Measurements from ENCODE around the gene CLBA1. TPM values are rescaled to one million over a fixed set of nuclear protein-coding genes. Genes with fewer than 3 reads are reported as not detected.
A peak's percentile ranks its signal among the peaks of the same experiment; 100 is the strongest.

CLBA1 gene
- total and polyA plus RNA-seq, 8 donors, result 4.7 to 32.5 (median 7.2) TPM

GRCh38 chr14:105022276-105022670 is 36.7 kb downstream of the CLBA1 start:
- TF ChIP-seq CTCF (IDR thresholded peaks at IDR 0.05), result no peak
- ATAC-seq (no peak), DNase-seq (no peak), FAIRE-seq (no peak)
- no peaks in the 10 kb centered on the region for H3K36me3 ChIP-seq
- WGBS, 2 donors, result 44 to 50% methylated on average over 2 of the region's 2 CpGs
- intact Hi-C loops (cut with DNase I), result no loop called here
- H3K27ac ChIP-seq, result no peak overlapping the region
- H3K9me3 ChIP-seq, result no peaks in the 10 kb centered on the region
- H3K27me3 ChIP-seq, result no peaks in the 10 kb centered on the region
- peaks cover 0 to 14% (median 7%) of the 10 kb centered on the region in 3 donors for H3K4me1 ChIP-seq
- H3K4me3 ChIP-seq, result peak overlapping the region in 3 of 4 donors; percentile 43 to 79 (median 47)

DNA sequence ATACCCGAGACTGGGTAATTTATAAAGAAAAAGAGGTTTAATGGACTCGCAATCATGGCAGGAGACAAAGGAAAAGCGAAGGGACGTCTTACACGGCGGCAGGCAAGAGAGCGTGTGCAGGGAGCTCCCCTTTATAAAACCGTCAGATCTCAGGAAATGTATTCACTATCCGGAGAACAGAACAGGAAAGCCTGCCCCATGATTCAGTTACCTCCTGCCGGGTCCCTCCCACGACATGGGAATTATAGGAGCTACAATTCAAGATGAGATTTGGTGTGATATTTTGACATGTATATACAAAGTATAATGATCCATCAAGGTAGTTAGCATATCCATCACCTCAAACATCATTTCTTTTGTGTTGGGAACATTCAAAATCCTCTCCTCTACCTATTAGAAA is 37.6 kb downstream of the CLBA1 start:
- no peak for TF ChIP-seq CTCF (IDR thresholded peaks at IDR 0.05)
- FAIRE-seq (no peak), ATAC-seq (no peak), DNase-seq (no peak)
- H3K4me1 ChIP-seq, result peaks cover 0 to 14% (median 7%) of the 10 kb centered on the region in 3 donors
- H3K4me3 ChIP-seq, result no peak overlapping the region
- intact Hi-C loops (cut with DNase I), result no loop called here
- H3K36me3 ChIP-seq, result no peaks in the 10 kb centered on the region
- H3K9me3 ChIP-seq, result no peaks in the 10 kb centered on the region
- H3K27ac ChIP-seq, result no peak overlapping the region
- H3K27me3 ChIP-seq, result no peaks in the 10 kb centered on the region
- WGBS, 2 donors, result 83 to 87% methylated on average over 11 of the region's 11 CpGs

GRCh38 chr14:105023791-105024480 is 38.3 kb downstream of the CLBA1 start:
- Histone ChIP-seq H3K4me3 (no peak overlapping the region), H3K36me3 (no peaks in the 10 kb centered on the region), H3K27ac (no peak overlapping the region), H3K27me3 (no peaks in the 10 kb centered on the region), H3K4me1 (peaks cover 0 to 14% (median 7%) of the 10 kb centered on the region in 3 donors), H3K9me3 (no peaks in the 10 kb centered on the region)
- intact Hi-C loops (cut with DNase I), result no loop called here
- WGBS, 2 donors, result 63% methylated on average over 4 of the region's 4 CpGs
- no peak for TF ChIP-seq CTCF (IDR thresholded peaks at IDR 0.05)
- FAIRE-seq, result no peak
- ATAC-seq, result no peak
- DNase-seq, result no peak

- no peak for FAIRE-seq
- Histone ChIP-seq H3K4me3 (no peak overlapping the region), H3K9me3 (no peaks in the 10 kb centered on the region), H3K4me1 (peaks cover 0 to 7% (median 0%) of the 10 kb centered on the region in 3 donors), H3K27ac (no peak overlapping the region), H3K27me3 (no peaks in the 10 kb centered on the region), H3K36me3 (no peaks in the 10 kb centered on the region)
- intact Hi-C loops (cut with DNase I), result no loop called here
- no peak for ATAC-seq
- WGBS, 2 donors, result 92 to 96% methylated on average over 6 of the region's 6 CpGs
- DNase-seq, result no peak
- no peak for TF ChIP-seq CTCF (IDR thresholded peaks at IDR 0.05)
These were observed 39.8 kb downstream of the CLBA1 start for GRCh38 chr14:105025429-105025828.

- Histone ChIP-seq H3K27me3 (no peaks in the 10 kb centered on the region), H3K27ac (no peak overlapping the region), H3K4me3 (no peak overlapping the region), H3K4me1 (peaks cover 0 to 7% (median 0%) of the 10 kb centered on the region in 3 donors), H3K9me3 (no peaks in the 10 kb centered on the region), H3K36me3 (no peaks in the 10 kb centered on the region)
- DNase-seq (no peak), ATAC-seq (no peak), FAIRE-seq (no peak)
- intact Hi-C loops (cut with DNase I), result no loop called here
- 87 to 91% methylated on average over 16 of the region's 16 CpGs for WGBS, 2 donors
- TF ChIP-seq CTCF (IDR thresholded peaks at IDR 0.05), result no peak
These were observed 40.6 kb downstream of the CLBA1 start for GRCh38 chr14:105026033-105026785.

All from pancreas (tissue), 10 donors.